Gastroesophageal sphincter (tissue), 3 donors: Measurements from ENCODE around the gene SLC5A11.

Experiments used
- EP300 ChIP-seq: sonication (generic); formaldehyde crosslinking; IDR thresholded peaks from one replicate; pipeline ENCODE4 v1.6.1; 2017; ENCODE audit warnings: antibody characterized with exemption, mild to moderate bottlenecking
- POLR2A ChIP-seq, 2 donors: fragments of 450-650 bp; IDR thresholded peaks; one replicate each; pipeline ENCODE4 v1.6.1; 2017; ENCODE audit warnings: antibody characterized with exemption in 2 of 2, mild to moderate bottlenecking in 2 of 2, moderate library complexity in 1 of 2
- POLR2AphosphoS5 ChIP-seq: sonication (generic); formaldehyde crosslinking; IDR thresholded peaks from one replicate; pipeline ENCODE4 v1.6.1; 2017; ENCODE audit warnings: antibody characterized with exemption
- TF ChIP-seq, protein P1 (sequence below), 4 experiments: fragments of 200-600 bp in 2 of 4; fragments of 450-650 bp in 2 of 4; sonication (generic) in 1 of 4; IDR thresholded peaks; one replicate each; pipeline ENCODE4 v1.5.1; 2017 to 2019; ENCODE audit warnings: antibody characterized with exemption in 4 of 4, mild to moderate bottlenecking in 2 of 4, moderate library complexity in 2 of 4

DNA sequence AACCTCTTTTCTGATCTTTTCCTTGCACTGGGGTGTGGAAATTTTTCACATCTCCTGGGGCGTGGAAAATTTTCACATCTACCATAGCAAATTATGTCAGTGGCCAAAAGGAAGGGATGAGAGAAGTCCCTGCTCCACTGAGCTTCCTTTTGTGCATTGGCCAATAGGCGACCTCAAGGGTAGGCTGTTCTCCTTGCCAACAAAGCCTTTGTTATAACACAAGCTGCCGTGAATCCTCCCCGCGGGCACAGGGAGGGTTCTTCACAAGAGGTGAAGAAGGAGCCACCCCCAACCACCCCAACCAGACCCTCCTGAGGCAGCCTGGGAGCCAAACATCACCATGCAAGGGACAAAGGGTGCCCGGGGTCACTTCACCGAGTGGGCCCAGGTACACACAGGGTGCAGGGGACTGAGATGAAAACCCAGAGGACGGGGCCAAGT is 6.5 kb downstream of the SLC5A11 start:
- TF ChIP-seq, protein P1, sequence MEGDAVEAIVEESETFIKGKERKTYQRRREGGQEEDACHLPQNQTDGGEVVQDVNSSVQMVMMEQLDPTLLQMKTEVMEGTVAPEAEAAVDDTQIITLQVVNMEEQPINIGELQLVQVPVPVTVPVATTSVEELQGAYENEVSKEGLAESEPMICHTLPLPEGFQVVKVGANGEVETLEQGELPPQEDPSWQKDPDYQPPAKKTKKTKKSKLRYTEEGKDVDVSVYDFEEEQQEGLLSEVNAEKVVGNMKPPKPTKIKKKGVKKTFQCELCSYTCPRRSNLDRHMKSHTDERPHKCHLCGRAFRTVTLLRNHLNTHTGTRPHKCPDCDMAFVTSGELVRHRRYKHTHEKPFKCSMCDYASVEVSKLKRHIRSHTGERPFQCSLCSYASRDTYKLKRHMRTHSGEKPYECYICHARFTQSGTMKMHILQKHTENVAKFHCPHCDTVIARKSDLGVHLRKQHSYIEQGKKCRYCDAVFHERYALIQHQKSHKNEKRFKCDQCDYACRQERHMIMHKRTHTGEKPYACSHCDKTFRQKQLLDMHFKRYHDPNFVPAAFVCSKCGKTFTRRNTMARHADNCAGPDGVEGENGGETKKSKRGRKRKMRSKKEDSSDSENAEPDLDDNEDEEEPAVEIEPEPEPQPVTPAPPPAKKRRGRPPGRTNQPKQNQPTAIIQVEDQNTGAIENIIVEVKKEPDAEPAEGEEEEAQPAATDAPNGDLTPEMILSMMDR (IDR thresholded peaks at IDR 0.05), result no peak
- TF ChIP-seq POLR2AphosphoS5 (no peak), EP300 (no peak), POLR2A (IDR thresholded peaks at IDR 0.05) (no peak)
